HG03108 (cell line): ENCODE data around the gene TPRKB.
"Not testable (repeated sequence)": the region's sequence is repeated elsewhere in the genome, so short reads cannot be mapped to it uniquely, and the experiment has no call there.

Source experiments
- ATAC-seq: cut with Tn5 transposase; IDR thresholded peaks from one replicate; pipeline ENCODE4 v1.9.1; 2021; ENCODE audit warnings: moderate library complexity; ENCODE audit not compliant: unreplicated experiment

TPRKB gene

DNA sequence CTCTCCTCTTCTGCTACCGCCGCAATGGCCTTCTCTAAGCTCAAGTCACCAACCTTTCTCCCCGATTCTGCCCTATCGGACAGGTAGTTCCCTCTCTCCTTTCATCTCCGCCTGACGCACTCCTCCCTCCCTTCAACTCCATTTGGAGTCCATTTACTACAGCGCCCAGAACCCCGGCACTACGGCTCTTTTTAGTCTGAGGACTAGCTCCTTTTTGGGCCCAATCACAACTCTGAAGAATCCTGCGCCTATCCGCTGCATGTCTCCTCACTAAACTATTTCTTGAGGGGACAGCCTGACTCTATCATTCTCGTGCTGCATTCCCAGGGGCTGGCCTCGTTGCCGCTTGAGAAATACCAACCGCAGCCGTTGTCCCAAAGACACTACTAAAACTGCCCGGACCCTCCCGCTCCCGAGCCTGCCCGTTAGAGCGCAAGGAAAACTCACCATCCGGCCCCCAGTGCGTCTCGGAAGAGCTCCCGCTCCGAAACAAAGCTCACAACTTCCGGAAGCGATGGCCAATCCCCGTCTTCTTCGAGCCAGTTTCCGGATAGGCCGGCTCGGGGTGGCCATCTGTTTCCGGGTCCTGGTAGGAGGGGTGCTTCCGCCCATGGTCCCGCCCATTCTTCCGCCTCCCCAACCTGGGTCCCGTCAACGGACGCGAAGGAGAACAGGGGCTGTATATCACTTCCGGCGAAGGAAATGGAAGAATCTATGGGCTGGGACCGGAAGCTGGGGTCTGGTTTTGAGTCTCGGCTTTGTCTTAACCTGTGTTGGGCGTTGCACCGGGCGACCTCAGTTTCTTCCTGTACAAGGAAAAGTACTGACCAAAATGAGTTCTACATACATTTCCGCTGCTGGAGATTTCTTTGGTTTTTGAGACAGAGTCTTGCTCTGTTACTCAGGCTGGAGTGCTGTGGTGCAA is at the start of gene TPRKB:
Gene TPRKB, minus strand, starts transcription at position 491 of the 925 bp plus-strand sequence. CDS start 2,776 bp downstream, outside the sequence.
- peak; percentile 96 for ATAC-seq

DNA sequence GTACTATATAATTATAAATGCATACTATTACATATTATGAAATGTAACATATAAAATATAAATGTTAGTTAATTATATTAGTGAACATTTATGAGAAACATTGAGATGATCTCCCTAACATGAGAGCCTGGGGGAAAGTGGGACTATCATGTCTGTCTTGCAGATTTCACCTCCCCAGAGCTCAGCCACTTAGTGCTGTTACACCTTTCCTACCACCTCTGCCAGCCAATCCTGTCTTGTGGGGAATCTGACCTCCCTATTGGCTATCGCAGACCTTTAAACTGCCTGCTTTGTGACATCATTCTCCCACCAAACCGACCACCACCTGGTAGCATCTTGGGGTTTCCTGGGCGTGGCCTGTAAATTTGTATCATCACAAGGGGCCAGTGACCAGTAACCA is 46.7 kb upstream of the TPRKB start, which contains the start of gene C2orf78:
Gene C2orf78, plus strand, starts transcription at position 301 of the 400 bp plus-strand sequence. CDS start 127 bp downstream, outside the sequence.
- not testable (repeated sequence) for ATAC-seq

DNA sequence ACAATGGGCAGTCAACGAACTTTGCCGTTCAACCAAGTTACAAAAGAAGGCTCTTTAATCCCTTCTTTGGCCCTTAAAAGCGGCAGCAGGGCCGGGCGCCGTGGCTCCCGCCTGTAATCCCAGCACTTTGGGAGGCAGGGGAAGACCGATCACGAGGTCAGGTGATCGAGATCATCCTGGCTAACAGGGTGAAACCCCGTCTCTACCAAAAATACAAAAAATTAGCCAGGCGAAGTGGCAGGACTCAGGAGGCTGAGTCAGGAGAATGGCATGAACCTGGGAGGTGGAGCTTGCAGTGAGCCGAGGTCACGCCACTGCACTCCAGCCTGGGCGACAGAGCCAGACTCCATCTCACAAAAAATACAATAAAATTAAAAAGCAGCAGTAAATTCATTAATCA is 46.3 kb upstream of the TPRKB start:
- ATAC-seq: not testable (repeated sequence)

DNA sequence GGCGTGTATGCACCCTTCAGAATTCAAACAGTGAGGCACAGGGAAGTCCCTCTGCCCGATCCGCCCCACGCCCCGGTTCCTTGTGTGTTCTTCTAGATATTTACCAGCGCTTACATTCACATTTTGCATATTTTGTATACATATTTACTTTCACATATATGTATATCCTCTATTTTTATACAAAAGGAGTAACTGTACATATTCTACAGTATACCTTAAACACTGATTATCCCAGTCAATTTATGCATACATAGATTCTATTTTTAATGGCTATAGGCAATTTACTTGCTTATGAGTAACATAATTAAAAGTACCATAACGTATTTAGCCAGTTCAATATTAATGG is 43.1 kb upstream of the TPRKB start:
- no peak for ATAC-seq

DNA sequence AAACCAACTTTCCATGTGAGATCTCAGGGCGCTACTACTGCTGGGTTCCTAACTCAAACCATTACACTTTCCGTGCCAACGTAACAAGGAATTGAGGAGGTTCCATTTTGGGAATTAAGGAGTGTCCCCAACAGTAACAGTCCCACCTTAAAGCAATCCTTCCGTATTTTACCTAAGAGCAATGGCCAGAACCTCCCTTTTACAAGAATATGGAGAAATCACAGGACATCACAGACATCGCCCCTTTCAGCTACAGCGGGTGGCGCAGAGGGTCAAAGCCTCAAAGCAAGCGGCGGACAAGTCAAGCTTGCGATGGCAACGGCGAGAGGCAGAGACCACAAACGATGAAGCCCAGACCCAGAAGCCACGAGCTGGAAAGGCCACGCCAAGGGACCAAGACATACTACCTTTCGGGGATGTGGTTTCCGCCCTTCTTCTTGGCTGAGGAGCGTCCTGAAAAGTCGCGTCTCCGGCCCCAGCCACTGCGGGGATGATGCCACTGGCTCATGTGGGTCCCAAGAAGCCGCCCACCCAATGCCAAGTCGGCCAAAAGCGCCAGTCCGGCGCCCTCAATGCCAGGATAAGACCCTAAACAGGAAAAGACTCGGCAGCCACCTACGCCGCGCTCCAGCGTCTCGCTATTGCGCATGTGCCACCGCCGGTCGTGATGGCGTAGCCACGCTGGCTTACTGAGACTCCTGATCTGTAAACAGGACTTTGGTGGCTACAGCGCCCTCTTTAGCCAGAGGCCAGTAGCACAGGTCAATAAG is 42.5 kb upstream of the TPRKB start, which contains the start of gene DUSP11:
Gene DUSP11, minus strand, starts transcription at position 637 of the 770 bp plus-strand sequence. Its CDS starts 129 bp downstream, at position 508.
- ATAC-seq: peak; percentile 99

DNA sequence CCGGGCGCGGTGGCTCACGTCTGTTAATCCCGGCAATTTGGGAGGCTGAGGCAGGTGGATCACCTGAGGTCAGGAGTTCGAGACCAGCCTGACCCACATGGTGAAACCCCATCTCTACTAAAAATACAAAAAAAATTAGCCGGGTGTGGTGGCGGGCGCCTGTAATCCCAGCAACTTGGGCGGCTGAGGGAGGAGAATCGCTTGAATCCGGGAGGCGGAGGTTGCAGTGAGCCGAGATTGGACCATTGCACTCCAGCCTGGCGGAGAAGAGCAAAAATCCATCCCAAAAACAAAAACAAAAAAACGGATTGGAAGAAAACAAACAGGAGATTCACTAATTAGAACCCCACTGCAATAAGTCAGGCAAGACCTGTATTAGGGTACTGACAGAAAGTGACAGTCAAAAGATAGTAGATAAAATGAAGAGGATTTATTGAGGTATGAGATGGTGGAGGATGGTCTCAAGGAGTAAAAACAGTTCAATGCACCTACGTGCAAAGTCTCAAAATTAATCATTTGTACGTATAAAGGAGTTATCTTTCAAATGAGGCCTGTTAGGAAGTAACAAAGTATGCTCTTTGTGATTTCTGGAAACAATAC is 41.8 kb upstream of the TPRKB start:
- not testable (repeated sequence) for ATAC-seq

DNA sequence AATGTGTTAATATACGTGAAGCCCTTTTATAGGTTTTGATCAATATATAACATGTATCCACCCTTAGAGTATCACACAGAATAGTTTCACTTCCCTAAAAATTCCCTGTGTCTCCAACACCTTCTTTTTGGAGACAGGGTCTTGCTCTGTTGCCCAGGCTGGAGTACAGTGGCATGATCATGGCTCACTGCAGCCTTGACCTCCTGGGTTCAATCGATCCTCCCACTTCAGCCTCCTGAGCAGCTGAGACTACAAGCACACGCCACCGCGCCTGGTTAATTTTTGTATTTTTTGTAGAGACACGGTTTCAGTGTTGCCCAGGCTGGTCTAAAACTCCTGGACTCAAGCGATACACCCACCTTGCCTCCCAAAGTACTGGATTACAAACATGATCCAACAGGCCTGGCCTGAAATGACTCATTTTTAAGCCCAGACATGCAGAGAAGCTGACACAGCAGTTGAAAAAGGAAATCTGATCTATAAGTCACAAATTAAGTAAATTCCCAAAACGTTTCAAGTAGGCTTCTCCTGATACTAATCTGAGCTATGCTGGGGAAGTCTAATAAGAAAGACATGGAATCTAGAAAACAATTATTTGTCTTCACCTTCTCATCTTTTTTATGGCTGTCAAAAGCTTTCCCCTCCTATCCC is 39.8 kb upstream of the TPRKB start:
- ATAC-seq: no peak

DNA sequence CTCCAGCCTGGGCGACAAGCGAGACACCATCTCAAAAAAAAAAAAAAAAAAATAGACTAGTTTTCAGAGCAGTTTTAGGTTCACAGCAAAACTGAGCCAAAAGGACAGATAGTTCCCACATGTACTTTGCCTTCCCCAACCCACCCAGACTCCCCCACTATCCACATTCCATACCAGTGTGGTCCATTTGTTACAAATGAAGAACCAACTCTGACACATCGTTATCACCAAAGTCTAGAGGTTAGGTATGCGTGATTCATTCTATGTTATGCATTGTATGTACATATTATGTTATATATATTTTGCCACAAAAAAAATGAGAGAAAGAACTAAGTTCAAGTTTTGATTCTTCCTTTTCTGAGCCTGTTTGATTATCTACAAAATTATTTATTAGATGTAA is 39.2 kb upstream of the TPRKB start:
- no peak for ATAC-seq

DNA sequence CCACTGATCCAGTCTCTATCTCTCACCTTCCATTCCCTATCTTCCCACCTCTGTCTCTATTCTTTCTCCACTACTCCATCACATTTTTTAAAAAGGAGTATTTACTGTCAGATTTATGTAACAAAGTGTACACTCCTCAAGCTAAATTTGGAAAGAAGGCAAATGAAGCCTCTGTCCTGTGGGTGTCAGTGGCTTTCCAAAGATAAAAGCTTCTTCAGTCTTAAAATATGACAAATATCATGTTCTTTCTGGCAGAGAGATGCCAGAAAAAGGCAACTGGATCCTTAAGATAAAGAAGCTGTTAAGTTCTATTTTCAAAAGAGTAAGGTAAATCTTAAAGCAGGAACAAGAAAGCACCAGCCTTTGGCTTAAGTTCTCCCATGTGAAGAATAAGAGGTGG is 35.7 kb upstream of the TPRKB start:
- no peak for ATAC-seq

DNA sequence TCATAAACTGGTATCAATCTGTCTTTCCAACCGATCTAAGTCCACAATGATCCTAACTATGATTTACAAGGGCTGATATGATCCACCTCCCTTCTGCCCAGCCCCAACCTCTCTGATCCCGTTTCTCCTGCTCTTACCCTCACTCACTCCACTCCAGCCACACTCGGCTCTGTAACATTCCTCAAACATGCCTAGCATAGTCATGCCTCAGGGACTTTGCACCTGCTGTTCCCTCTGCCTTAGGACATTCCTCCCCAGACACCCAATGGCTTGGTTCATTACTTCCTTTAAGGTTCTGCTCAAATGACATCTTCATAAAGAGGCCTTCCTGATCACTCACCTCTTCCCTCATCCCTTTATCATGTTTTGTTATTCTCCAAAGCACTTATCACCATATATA is 33.6 kb upstream of the TPRKB start:
- ATAC-seq: no peak

DNA sequence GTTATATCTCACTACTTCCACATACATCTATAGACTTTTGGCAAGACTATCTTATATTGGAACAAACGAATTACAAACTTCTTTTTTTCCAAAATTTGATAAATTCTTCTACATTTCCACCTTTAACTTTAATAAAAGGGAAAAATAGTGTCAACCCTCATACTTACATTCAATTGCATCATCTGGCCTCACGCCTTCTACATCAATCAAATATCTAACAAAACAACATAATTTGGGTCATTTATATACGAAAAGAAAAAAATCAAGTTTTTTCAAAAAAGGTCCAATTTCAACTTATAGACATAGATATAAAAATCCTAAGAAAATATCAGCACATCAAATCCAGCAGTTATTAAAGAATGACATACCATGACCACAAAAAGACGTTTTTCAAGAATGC is 29.8 kb upstream of the TPRKB start:
- ATAC-seq: no peak

DNA sequence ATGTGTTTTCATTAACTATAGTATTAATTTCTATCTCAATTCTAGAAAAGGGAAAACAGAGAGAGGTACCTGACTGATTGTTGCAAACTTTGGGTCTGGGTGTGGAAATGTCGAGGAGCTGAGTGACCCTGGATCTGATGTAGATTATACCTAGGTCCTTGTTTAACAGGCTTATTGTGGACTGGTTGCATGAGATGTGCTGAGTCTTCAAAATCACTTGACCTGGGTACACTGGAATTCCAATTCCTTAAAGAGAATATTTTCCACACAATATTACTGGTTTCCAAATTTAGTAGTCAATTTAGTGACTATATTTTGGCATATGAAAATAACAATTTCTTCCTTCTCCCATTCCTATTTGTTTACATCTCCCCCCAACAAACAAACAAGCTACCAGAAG is 29.2 kb upstream of the TPRKB start:
- ATAC-seq: no peak

DNA sequence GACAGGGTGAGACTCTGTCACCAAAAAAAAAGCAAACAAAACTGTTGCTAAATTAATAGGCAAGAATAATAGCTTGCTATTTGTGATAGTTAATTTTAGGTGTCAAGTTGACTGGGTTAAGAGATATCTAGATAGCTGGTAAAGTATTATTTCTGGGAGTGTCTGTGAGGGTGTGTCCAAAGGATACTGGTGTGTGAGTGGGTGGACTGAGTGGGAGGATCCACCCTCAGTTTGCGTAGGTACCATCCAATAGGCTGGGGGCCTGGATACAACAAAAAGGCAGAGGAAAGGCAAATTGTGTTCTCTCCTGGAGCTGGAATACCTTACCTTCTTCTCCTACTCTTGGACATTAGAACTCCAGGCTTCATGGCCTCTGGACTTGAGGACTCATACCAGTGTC is 27.8 kb upstream of the TPRKB start:
- ATAC-seq: no peak

DNA sequence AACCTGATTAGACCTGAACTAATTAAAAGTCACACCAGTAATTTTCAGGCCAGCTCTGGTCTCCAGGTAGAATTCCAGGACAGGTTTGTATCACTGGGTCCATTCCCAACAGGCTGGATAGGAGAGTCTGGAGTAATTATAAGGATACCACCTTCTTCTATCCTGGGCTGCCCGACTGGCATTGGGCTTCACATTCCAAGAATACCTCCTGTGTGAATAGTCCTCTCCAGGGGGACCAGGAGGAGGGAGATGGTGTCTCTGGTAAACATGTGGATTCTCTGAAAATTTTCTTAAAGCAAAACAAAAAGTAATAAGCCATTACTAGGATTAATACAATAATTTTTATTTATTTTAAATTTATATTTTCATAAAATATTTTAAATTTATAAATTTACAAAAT is 25.4 kb upstream of the TPRKB start:
- no peak for ATAC-seq

DNA sequence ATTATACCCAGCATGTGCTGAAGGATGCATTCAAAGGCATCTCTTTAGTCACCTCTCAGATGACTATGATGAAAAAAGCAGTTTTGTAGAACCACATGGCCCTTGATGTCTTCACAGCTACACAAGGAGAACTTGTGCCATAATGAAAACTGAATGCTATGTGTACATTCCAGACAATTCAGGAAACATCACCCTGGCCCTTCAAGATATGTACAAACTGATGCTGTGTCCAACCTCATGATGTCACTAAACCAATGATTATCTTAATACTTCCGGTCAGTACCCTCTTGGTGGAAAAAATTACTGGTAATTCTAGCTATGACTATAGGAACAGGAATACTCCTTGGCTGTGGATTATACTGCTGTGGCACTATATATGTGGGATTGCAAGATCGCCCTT is 22.8 kb upstream of the TPRKB start:
- no peak for ATAC-seq

DNA sequence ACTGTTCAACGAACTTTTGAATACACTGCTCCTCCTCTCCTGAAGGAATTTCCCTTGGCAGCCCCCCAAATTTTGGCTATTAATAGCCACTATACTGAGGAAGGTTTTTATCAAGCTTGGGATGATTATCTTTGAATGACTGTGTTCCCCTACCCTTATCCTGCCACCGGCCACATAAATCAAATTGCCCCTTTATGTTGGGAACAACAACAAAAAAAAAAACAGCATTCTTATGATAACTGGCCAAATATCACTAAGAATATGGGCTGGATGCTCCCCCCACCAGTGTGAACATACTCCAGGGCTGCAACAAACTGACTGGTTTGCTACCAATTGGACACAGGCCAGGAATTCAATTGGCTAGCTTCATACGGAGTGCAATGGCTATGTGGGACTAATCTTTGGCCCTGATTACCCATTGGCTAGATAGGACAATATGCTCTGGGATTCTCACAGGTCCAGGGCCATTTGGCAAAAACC is 22.2 kb upstream of the TPRKB start:
- ATAC-seq: no peak

DNA sequence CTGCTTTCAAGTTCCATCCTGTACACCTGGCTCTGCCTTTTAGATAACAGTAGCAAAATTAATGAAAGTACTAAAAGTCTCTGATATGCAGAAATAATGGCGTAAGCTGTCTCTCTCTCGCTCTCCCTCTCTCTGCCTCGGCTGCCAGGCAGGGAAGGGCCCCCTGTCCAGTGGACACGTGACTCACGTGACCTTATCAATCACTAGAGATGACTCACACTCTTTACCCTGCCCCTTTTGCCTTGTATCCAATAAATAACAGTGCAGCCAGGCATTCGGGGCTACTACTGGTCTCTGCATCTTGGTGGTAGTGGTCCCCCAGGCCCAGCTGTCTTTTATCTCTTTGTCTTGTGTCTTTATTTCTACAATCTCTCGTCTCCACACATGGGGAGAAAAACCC is 17.2 kb upstream of the TPRKB start:
- ATAC-seq: not testable (repeated sequence)

DNA sequence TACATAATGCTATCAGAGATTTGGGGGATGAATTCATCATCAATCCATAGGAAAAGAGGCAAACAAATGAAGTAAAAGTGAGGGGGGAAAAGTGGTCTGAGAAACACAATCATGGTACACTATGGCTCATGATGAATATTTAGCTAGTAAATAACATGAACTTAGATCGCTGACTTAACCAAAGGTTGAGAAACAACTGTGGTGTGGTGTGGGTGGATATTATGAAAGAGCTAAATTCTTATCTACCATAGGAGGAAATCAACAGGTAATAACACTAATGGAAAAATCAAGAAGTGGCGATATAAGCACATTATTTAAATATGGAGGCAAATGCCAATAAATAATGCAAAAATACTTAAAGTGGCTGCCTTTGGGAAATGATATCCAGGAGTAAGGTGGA is 12.2 kb upstream of the TPRKB start:
- ATAC-seq: no peak

DNA sequence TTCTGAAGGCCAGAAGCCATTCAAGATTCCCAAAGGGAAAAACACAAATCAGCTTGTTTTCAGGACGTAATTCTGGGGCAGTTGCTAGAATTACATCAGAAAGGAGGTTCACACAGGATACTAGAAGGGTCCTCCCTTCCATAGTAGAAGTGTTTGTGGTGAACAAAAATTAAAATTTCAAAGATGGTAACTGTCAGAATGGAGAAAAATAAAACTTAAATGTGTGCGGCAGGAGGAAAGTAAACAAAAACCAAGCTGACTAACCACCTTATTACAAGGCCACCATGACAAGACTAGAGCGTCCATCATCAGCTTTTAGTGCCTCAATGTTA is 9.7 kb upstream of the TPRKB start:
- ATAC-seq: no peak

DNA sequence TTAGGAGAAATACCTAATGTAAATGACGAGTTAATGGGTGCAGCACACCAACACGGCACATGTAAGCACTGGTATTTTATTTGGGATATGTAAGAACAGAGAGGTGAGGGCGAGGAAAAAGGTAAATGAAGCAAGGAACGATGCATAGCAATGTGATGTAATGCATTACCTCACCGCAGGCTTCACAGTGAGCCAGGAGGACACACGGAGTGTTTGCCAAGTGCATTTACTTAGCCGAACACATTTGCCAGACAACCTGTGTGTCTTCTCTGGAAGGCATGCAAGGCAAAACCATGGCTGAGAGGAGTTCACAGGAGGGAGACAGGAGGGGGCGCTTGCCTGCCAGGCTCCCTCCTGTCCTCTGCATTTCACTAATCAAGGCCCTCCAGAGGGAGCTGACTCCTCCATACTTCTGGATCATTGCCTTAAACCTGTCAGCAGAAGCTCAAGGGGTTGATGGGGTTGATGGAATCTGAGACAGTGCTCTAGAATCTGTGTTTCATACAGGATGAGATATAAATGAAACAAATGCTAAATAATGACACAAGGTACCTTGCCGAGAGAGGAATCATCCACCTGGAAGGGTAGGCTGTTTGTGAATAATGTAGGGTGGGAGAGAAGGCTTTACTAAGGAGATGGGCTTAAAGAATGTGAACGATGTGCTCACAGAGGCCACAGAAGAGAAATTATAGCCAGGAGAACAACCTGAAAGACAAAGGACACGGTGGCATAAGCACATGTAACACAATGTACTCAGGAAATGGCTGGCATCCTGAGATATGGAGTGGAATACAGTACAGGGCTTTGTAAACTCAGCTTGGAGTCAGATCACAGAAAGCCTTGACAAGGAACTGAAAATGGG is 9.1 kb upstream of the TPRKB start:
- ATAC-seq: no peak
